K562 (cell line): ENCODE data around the gene TAF8. TPM values are rescaled to one million over a fixed set of nuclear protein-coding genes. Genes with fewer than 3 reads are reported as not detected.

Experiments used
- ATAC-seq: fragments of 200-7000 bp; cut with Tn5 transposase; 3 replicates; pipeline ENCODE4 v1.9.1; 2020; ENCODE audit warnings: moderate library complexity
- BruUV-seq: library from RNA; stranded (reverse); fragments of 400-500 nt; replicated peaks from 2 replicates; lab custom pipeline; 2021; lab: Mats Ljungman, UMichigan
- CTCF ChIA-PET: fragments of 300-600 bp; formaldehyde crosslinking; extraction: SDS; loops from one replicate; lab custom pipeline; 2021; ENCODE audit warnings: low intra/inter-chr PET ratio; lab: Yijun Ruan, JAX
- POLR2A ChIA-PET: fragments of 300-600, 350-650 bp; sonication (Branson Sonifier 250); formaldehyde crosslinking; extraction: SDS; loops from one replicate; lab custom pipeline; 2021; ENCODE audit warnings: antibody characterized with exemption, inconsistent platforms; lab: Yijun Ruan, JAX
- DNase-seq, 4 experiments: peaks; one replicate each; pipeline versions ENCODE4 v3.0.0 to v3.0.0-alpha.2; 2011 to 2018; ENCODE audit warnings: low spot score in 3 of 4, mixed read lengths in 3 of 4; ENCODE audit errors: extremely low read depth in 1 of 4
- FAIRE-seq: peaks from 2 replicates; lab custom pipeline; 2011; peaks lifted over from hg19 to GRCh38; lab: Jason Lieb, UNC
- H2AFZ ChIP-seq: 2 replicates; pipeline ENCODE4 v1.6.0; 2011; ENCODE audit warnings: low read depth, low read length, control low read depth, inconsistent platforms
- H3K27ac ChIP-seq: fragments of 200-600 bp; 3 replicates; pipeline ENCODE4 v1.8.0; 2011; ENCODE audit warnings: low read depth, mild to moderate bottlenecking, control low read depth, inconsistent platforms, low read length, moderate library complexity, mixed read lengths; ENCODE audit errors: extremely low read depth
- H3K27me3 ChIP-seq, 2 experiments: fragments of 300-600 bp in 1 of 2; 2 replicates in 1 of 2; 3 replicates in 1 of 2; pipeline versions ENCODE4 v1.6.0 to v1.8.0; 2011; ENCODE audit warnings: inconsistent platforms in 2 of 2, low read length in 2 of 2, mild to moderate bottlenecking in 1 of 2, mixed read lengths in 1 of 2, moderate library complexity in 1 of 2; ENCODE audit not compliant: control insufficient read depth in 2 of 2, insufficient read depth in 2 of 2
- H3K36me3 ChIP-seq: fragments of 300-600 bp; 3 replicates; pipeline ENCODE4 v1.8.0; 2011; ENCODE audit warnings: mild to moderate bottlenecking, low read length, inconsistent platforms; ENCODE audit not compliant: control insufficient read depth, insufficient read depth
- H3K4me1 ChIP-seq, 2 experiments: fragments of 200-600 bp in 1 of 2; replicated peaks in 1 of 2; 2 replicates in 1 of 2; 3 replicates in 1 of 2; pipeline versions ENCODE4 v1.5.1 to v1.8.0; 2011; ENCODE audit warnings: inconsistent platforms in 2 of 2, low read length in 2 of 2, mild to moderate bottlenecking in 1 of 2, mixed read lengths in 1 of 2, moderate library complexity in 1 of 2; ENCODE audit not compliant: control insufficient read depth in 2 of 2, insufficient read depth in 2 of 2
- H3K4me2 ChIP-seq: 2 replicates; pipeline ENCODE4 v1.6.1; 2011; ENCODE audit warnings: low read length, control low read depth, inconsistent platforms, mixed read lengths; ENCODE audit not compliant: insufficient read depth
- H3K4me3 ChIP-seq: fragments of 200-600 bp; sonication (generic), shearing (Covaris generic); 2 replicates; pipeline ENCODE4 v1.5.1; 2016; ENCODE audit warnings: control low read depth, inconsistent platforms
- H3K79me2 ChIP-seq: fragments of 200-600 bp; 3 replicates; pipeline ENCODE4 v1.8.0; 2011; ENCODE audit warnings: low read length, inconsistent platforms; ENCODE audit not compliant: control insufficient read depth, insufficient read depth
- H3K9ac ChIP-seq, 2 experiments: 2 replicates each; pipeline versions ENCODE4 v1.6.0 to v1.6.1; 2011; ENCODE audit warnings: low read depth in 2 of 2, low read length in 2 of 2, control low read depth in 1 of 2, inconsistent platforms in 1 of 2, mild to moderate bottlenecking in 1 of 2, mixed read lengths in 1 of 2; ENCODE audit not compliant: insufficient read depth in 1 of 2
- H3K9me1 ChIP-seq: one replicate; pipeline ENCODE4 v1.6.0; 2011; ENCODE audit warnings: inconsistent platforms, mild to moderate bottlenecking, low read length, moderate library complexity; ENCODE audit not compliant: control insufficient read depth, insufficient read depth
- H3K9me3 ChIP-seq: replicated peaks from 2 replicates; pipeline ENCODE4 v1.5.1; 2011; ENCODE audit warnings: low read depth, low read length, inconsistent platforms; ENCODE audit not compliant: control insufficient read depth, insufficient read depth
- H4K20me1 ChIP-seq: replicated peaks from 2 replicates; pipeline ENCODE4 v1.6.1; 2011; ENCODE audit warnings: low read length, inconsistent platforms, mixed read lengths; ENCODE audit not compliant: control insufficient read depth, insufficient read depth
- BRD4 ChIP-seq: fragments of 200-600 bp; sonication (generic); IDR thresholded peaks from 2 replicates; pipeline ENCODE4 v1.6.1; 2017; ENCODE audit warnings: inconsistent platforms
- HCFC1 ChIP-seq: IDR thresholded peaks from 2 replicates; pipeline ENCODE4 v1.6.1; 2012; ENCODE audit warnings: low read depth, low read length, improper control_type of control experiment
- ID3 ChIP-seq, 2 experiments: fragments of 250-450 bp in 1 of 2; fragments of 450-650 bp in 1 of 2; sonication (Bioruptor Pico) in 1 of 2; IDR thresholded peaks; 2 replicates each; pipeline versions ENCODE4 v1.6.1 to v1.8.0; 2016 to 2021; ENCODE audit warnings: mild to moderate bottlenecking in 2 of 2, moderate library complexity in 2 of 2, missing compliant biosample characterization in 1 of 2, missing genetic modification characterization in 1 of 2
- KDM1A ChIP-seq, 2 experiments: fragments of 450-650 bp; IDR thresholded peaks; 2 replicates each; pipeline ENCODE4 v1.6.1; 2016; ENCODE audit warnings: mild to moderate bottlenecking in 2 of 2
- MIER1 ChIP-seq: fragments of 450-650 bp; IDR thresholded peaks from 2 replicates; pipeline ENCODE4 v1.6.1; 2016; ENCODE audit warnings: antibody characterized with exemption, mild to moderate bottlenecking, low read depth
- MXD1 ChIP-seq: fragments of 250-450 bp; sonication (Bioruptor Pico); IDR thresholded peaks from 2 replicates; pipeline ENCODE4 v1.8.0; 2021; ENCODE audit warnings: borderline replicate concordance, mild to moderate bottlenecking, moderate library complexity; ENCODE audit not compliant: poor library complexity, severe bottlenecking
- NEUROD1 ChIP-seq: fragments of 150-350 bp; IDR thresholded peaks from 2 replicates; pipeline ENCODE4 v1.6.1; 2014; ENCODE audit warnings: borderline replicate concordance, low read length, low read depth; ENCODE audit not compliant: partially characterized antibody
- NONO ChIP-seq, 2 experiments: fragments of 200-400 bp in 1 of 2; fragments of 450-650 bp in 1 of 2; formaldehyde crosslinking in 1 of 2; IDR thresholded peaks; 2 replicates each; pipeline ENCODE4 v1.6.1; 2017; ENCODE audit warnings: low read depth in 2 of 2, mild to moderate bottlenecking in 2 of 2, moderate library complexity in 2 of 2, low read length in 1 of 2
- RBFOX2 ChIP-seq: fragments of 200-400 bp; formaldehyde crosslinking; IDR thresholded peaks from 2 replicates; pipeline ENCODE4 v1.6.1; 2017; ENCODE audit warnings: low read depth, mild to moderate bottlenecking, low read length, moderate library complexity
- RNF2 ChIP-seq: sonication (generic); IDR thresholded peaks from 2 replicates; pipeline ENCODE4 v1.6.1; 2016
- TCF3 ChIP-seq: sonication (generic); formaldehyde crosslinking; IDR thresholded peaks from 2 replicates; pipeline ENCODE4 v1.4.0; 2020; ENCODE audit warnings: mild to moderate bottlenecking, missing genetic modification reagents
- TFAP4 ChIP-seq: sonication (generic); formaldehyde crosslinking; IDR thresholded peaks from 2 replicates; pipeline ENCODE4 v1.8.0; 2022; ENCODE audit warnings: missing genetic modification reagents, mild to moderate bottlenecking, moderate library complexity, borderline replicate concordance
- ZKSCAN1 ChIP-seq: fragments of 150-350 bp; IDR thresholded peaks from 2 replicates; pipeline ENCODE4 v1.6.1; 2016; ENCODE audit warnings: low read depth, low read length
- ZNF395 ChIP-seq: fragments of 200-800 bp; sonication (Bioruptor generic); IDR thresholded peaks from 2 replicates; pipeline ENCODE4 v1.6.1; 2017; ENCODE audit warnings: missing genetic modification characterization, missing compliant biosample characterization
- ZNF512 ChIP-seq: IDR thresholded peaks from 2 replicates; pipeline ENCODE4 v1.6.1; 2016; ENCODE audit warnings: missing genetic modification characterization, missing compliant biosample characterization
- ZNF785 ChIP-seq: fragments of 250-450 bp; sonication (Bioruptor Pico); IDR thresholded peaks from 2 replicates; pipeline ENCODE4 v1.4.0; 2020; ENCODE audit warnings: mild to moderate bottlenecking
- WGBS: fragments of 100-300 bp; shearing (Covaris generic); methylation state at CpG from one replicate; pipeline ENCODE4 v1.1.6; 2016; ENCODE audit warnings: low coverage, mixed read lengths; ENCODE audit not compliant: insufficient coverage; ENCODE audit errors: missing lambda C conversion rate; 5-methylcytosine and 5-hydroxymethylcytosine counted together
- in situ Hi-C: fragments of 300-500 bp; cut with MboI; formaldehyde crosslinking; loops from 4 replicates; pipeline ENCODE4 v1.15.0; 2018; ENCODE audit warnings: inconsistent platforms, mixed read lengths
- intact Hi-C: fragments of 100-400 bp; cut with micrococcal nuclease; formaldehyde crosslinking; loops from 2 replicates; pipeline ENCODE4 v1.14.2; 2022
- polyA plus RNA-seq, 8 experiments: library from polyadenylated mRNA; depleted of rRNA in 4 of 8; stranded (reverse) in 5 of 8; unstranded in 3 of 8; fragments of >200 nt; fragmentation: Nextera tagmentation in 2 of 8; fragmentation: Illumina TruSeq in 1 of 8; extraction: Ambion mirVana in 2 of 8; extraction: Trizol in 1 of 8; gene quantifications; 2 replicates each; pipeline versions ENCODE4 v1.2.1 to v1.2.3, GENCODE V29; 2011 to 2014; ENCODE audit warnings: inconsistent platforms in 1 of 8, missing spikeins in 1 of 8
- total RNA-seq, 7 experiments: library from RNA; depleted of rRNA in 6 of 7; stranded (reverse); fragments of >200 nt in 6 of 7; fragmentation: Illumina TruSeq in 2 of 7; extraction: Trizol in 2 of 7; gene quantifications; 2 replicates each; pipeline versions ENCODE4 v1.2.1 to v1.2.3, GENCODE V29; 2011 to 2021; ENCODE audit warnings: low replicate concordance in 1 of 7

The TAF8 gene
- total and polyA plus RNA-seq, 9 of the 15 experiments (the other 6 are each of a cell fraction or from before 2014, with no cell fraction given), result 29.4 to 84.0 (median 52.6) TPM

GRCh38 chr6:42047790-42048405 lies 2.4 kb upstream of the TAF8 start:
- Histone ChIP-seq H4K20me1 (no peaks in the 10 kb centered on the region), H3K79me2 (peaks cover 24% of the 10 kb centered on the region), H3K4me3 (peak overlapping the region; percentile 60), H3K27ac (peak overlapping the region; percentile 66; the same call in 2 of the 3 replicates), H2AFZ (peak overlapping the region; percentile 100), H3K4me2 (peak overlapping the region; percentile 92), H3K9me3 (no peaks in the 10 kb centered on the region), H3K9me1 (no peaks in the 10 kb centered on the region), H3K27me3 (no peaks in the 10 kb centered on the region), H3K9ac (peak overlapping the region; percentile 70 to 94), H3K36me3 (peaks cover 17% of the 10 kb centered on the region), H3K4me1 (peaks cover 54 to 59% of the 10 kb centered on the region in 2 experiments)
- intact Hi-C loops, result loop anchor here (10.0 kb wide), 1 partner anchor 343 kb away; no protein-coding TSS in a partner anchor
- ATAC-seq (no peak; the same call in 1 of the 3 replicates), FAIRE-seq (no peak), DNase-seq (peak in 1 of 4 experiments; percentile 27)
- WGBS, result 8% methylated on average over 8 of the region's 8 CpGs
- CTCF ChIA-PET, result no interaction called here
- BruUV-seq, result TSS peak; percentile 38
- POLR2A ChIA-PET, result interaction anchor here (0.5 to 1.5 kb wide), 15 partner anchors 12 to 689 kb away, joined by 3 to 6 read pairs (median 4); partner anchors contain the start of genes BYSL, MED20 and TOMM6
- in situ Hi-C loops, result loop anchor here (5.0 to 10.0 kb wide), 2 partner anchors 143 to 261 kb away; partner anchors contain the start of gene TOMM6
- TF ChIP-seq ZNF785 (CRISPR knock-in tag) (no peak), TCF3 (CRISPR knock-in tag) (no peak), ZKSCAN1 (peak; percentile 91), RNF2 (no peak), KDM1A (IDR thresholded peaks at IDR 0.05) (no peak), HCFC1 (no peak), MIER1 (0 out of 2 replicates have a peak, but pooled peaks have one; percentile 20), ZNF395 (CRISPR knock-in tag) (no peak), ID3 (CRISPR knock-in tag; IDR thresholded peaks at IDR 0.05) (no peak), ID3 (tag; IDR thresholded peaks at IDR 0.05) (no peak), MXD1 (CRISPR knock-in tag) (no peak), NONO (IDR thresholded peaks at IDR 0.05; ENCODE audit: low read depth in 2 of 2, low read length in 1 of 2) (no peak), RBFOX2 (no peak), NEUROD1 (no peak), TFAP4 (CRISPR knock-in tag) (peak; percentile 83), BRD4 (no peak), ZNF512 (tag) (no peak)
